SU-DHL-6 (cell line): ENCODE measurements around the gene INKA2.

ENCODE experiments used
- H2AFZ ChIP-seq: fragments of 200-600 bp; sonication (generic); 2 replicates; pipeline ENCODE4 v1.6.1; 2014; ENCODE audit warnings: low read depth, mild to moderate bottlenecking, moderate library complexity, mixed read lengths, antibody characterized with exemption, low read length; ENCODE audit not compliant: severe bottlenecking
- H3F3A ChIP-seq: fragments of 200-600 bp; shearing (Covaris generic); 2 replicates; pipeline ENCODE4 v1.6.0; 2016; ENCODE audit warnings: antibody characterized with exemption, mild to moderate bottlenecking; ENCODE audit not compliant: insufficient read depth
- H3K27ac ChIP-seq: fragments of 200-600 bp; sonication (generic); 2 replicates; pipeline ENCODE4 v1.5.1; 2016; ENCODE audit warnings: low read depth, mild to moderate bottlenecking, low read length, moderate library complexity, mixed read lengths
- H3K27me3 ChIP-seq: fragments of 200-600 bp; sonication (generic), shearing (Covaris generic); 2 replicates; pipeline ENCODE4 v1.6.0; 2014; ENCODE audit warnings: mild to moderate bottlenecking, low read length
- H3K36me3 ChIP-seq: fragments of 200-600 bp; sonication (generic); 2 replicates; pipeline ENCODE4 v1.6.1; 2014; ENCODE audit warnings: mild to moderate bottlenecking, low read length, mixed read lengths
- H3K4me2 ChIP-seq: fragments of 300-600, 200-600 bp; shearing (Covaris generic), sonication (generic); 2 replicates; pipeline ENCODE4 v1.6.0; 2014; ENCODE audit warnings: low read length, low read depth, mild to moderate bottlenecking; ENCODE audit not compliant: poor library complexity, severe bottlenecking
- H3K4me3 ChIP-seq: fragments of 200-600 bp; sonication (generic); 2 replicates; pipeline ENCODE4 v1.5.1; 2014; ENCODE audit warnings: antibody characterized with exemption, low read length, mild to moderate bottlenecking, mixed read lengths; ENCODE audit not compliant: insufficient read depth, poor library complexity, severe bottlenecking
- H3K79me2 ChIP-seq: fragments of 200-600 bp; sonication (generic); 2 replicates; pipeline ENCODE4 v1.6.1; 2014; ENCODE audit warnings: mild to moderate bottlenecking, low read length, moderate library complexity; ENCODE audit not compliant: insufficient read depth
- H3K9ac ChIP-seq: fragments of 200-600 bp; sonication (generic); 2 replicates; pipeline ENCODE4 v1.7.0; 2014; ENCODE audit warnings: mild to moderate bottlenecking, low read length
- H3K9me2 ChIP-seq: fragments of 200-600 bp; sonication (generic); replicated peaks from 2 replicates; pipeline ENCODE4 v1.6.1; 2014; ENCODE audit warnings: low read length; ENCODE audit not compliant: insufficient read depth
- H3K9me3 ChIP-seq: fragments of 200-600 bp; sonication (generic); 2 replicates; pipeline ENCODE4 v1.6.1; 2014; ENCODE audit warnings: low read length, mixed read lengths; ENCODE audit not compliant: insufficient read depth
- H4K20me1 ChIP-seq: fragments of 200-600 bp; sonication (generic); 2 replicates; pipeline ENCODE4 v1.6.1; 2014; ENCODE audit warnings: low read depth, mild to moderate bottlenecking, antibody characterized with exemption, low read length, moderate library complexity, mixed read lengths
- CTCF ChIP-seq: fragments of 200-600 bp; sonication (generic); IDR thresholded peaks from one replicate; pipeline ENCODE4 v1.5.1; 2017; ENCODE audit warnings: antibody characterized with exemption, mild to moderate bottlenecking, low read length, moderate library complexity; ENCODE audit not compliant: insufficient read depth, poor library complexity, severe bottlenecking
- EZH2phosphoT487 ChIP-seq: fragments of 200-600 bp; sonication (generic), shearing (Covaris generic); conservative IDR thresholded peaks from 2 replicates; pipeline ENCODE4 v1.6.1; 2018; ENCODE audit warnings: mild to moderate bottlenecking, antibody characterized with exemption, low read length, moderate library complexity, mixed read lengths

INKA2 gene

GRCh38 chr1:111729271-111729921 is 9.8 kb downstream of the INKA2 start:
- H3K27me3 ChIP-seq, result no peaks in the 10 kb centered on the region

GRCh38 chr1:111727056-111727455 is 12.1 kb downstream of the INKA2 start:
- Histone ChIP-seq H4K20me1 (no peaks in the 10 kb centered on the region), H3K79me2 (no peaks in the 10 kb centered on the region), H3K27ac (no peak overlapping the region), H3F3A (no peaks in the 10 kb centered on the region), H3K36me3 (no peaks in the 10 kb centered on the region), H3K9ac (no peak overlapping the region), H2AFZ (no peak overlapping the region), H3K9me3 (no peaks in the 10 kb centered on the region), H3K4me2 (no peak overlapping the region), H3K9me2 (no peaks in the 10 kb centered on the region), H3K4me3 (no peak overlapping the region), H3K27me3 (no peaks in the 10 kb centered on the region)
- TF ChIP-seq EZH2phosphoT487, result no peak
- no peak for TF ChIP-seq CTCF

More at GRCh38 chr1:111729271-111729921, 9.8 kb downstream of the INKA2 start:
- no peaks in the 10 kb centered on the region for H3K36me3 ChIP-seq
- no peaks in the 10 kb centered on the region for H3K9me2 ChIP-seq
- TF ChIP-seq EZH2phosphoT487 (no peak), CTCF (no peak)
- H3K4me3 ChIP-seq, result no peak overlapping the region
- no peaks in the 10 kb centered on the region for H3K79me2 ChIP-seq
- H2AFZ ChIP-seq, result no peak overlapping the region
- no peaks in the 10 kb centered on the region for H3K9me3 ChIP-seq
- H3K9ac ChIP-seq, result no peak overlapping the region
- H4K20me1 ChIP-seq, result no peaks in the 10 kb centered on the region
- H3F3A ChIP-seq, result no peaks in the 10 kb centered on the region
- no peak overlapping the region for H3K4me2 ChIP-seq
- H3K27ac ChIP-seq, result no peak overlapping the region

GRCh38 chr1:111725192-111725591 is 14.0 kb downstream of the INKA2 start:
- Histone ChIP-seq H4K20me1 (no peaks in the 10 kb centered on the region), H3K9me2 (no peaks in the 10 kb centered on the region), H3F3A (no peaks in the 10 kb centered on the region), H2AFZ (no peak overlapping the region), H3K4me2 (no peak overlapping the region), H3K36me3 (no peaks in the 10 kb centered on the region), H3K4me3 (no peak overlapping the region), H3K9ac (no peak overlapping the region), H3K79me2 (no peaks in the 10 kb centered on the region), H3K27me3 (no peaks in the 10 kb centered on the region), H3K9me3 (no peaks in the 10 kb centered on the region), H3K27ac (no peak overlapping the region)
- TF ChIP-seq CTCF (no peak), EZH2phosphoT487 (no peak)
